Type B pancreatic cell (in vitro differentiated cells): ENCODE results near the gene MEIOSIN. TPM values are rescaled to one million over a fixed set of nuclear protein-coding genes. Genes with fewer than 3 reads are reported as not detected.
A peak's percentile ranks its signal among the peaks of the same experiment; 100 is the strongest.
"Not testable (repeated sequence)": the region's sequence is repeated elsewhere in the genome, so short reads cannot be mapped to it uniquely, and the experiment has no call there.

Source experiments
- DNase-seq: peaks from one replicate; pipeline ENCODE4 v3.0.0; 2021; ENCODE audit warnings: mixed read lengths; ENCODE audit not compliant: unreplicated experiment; ENCODE audit errors: extremely low spot score
- H3K27ac Mint-ChIP-seq: 2 replicates; pipeline ENCODE4 v1.8.0; 2021; ENCODE audit warnings: mild to moderate bottlenecking, mixed read lengths
- H3K27me3 Mint-ChIP-seq: 2 replicates; pipeline ENCODE4 v1.8.0; 2021; ENCODE audit warnings: mixed read lengths
- H3K36me3 Mint-ChIP-seq: 2 replicates; pipeline ENCODE4 v1.8.0; 2021; ENCODE audit warnings: mixed read lengths
- H3K4me1 Mint-ChIP-seq: one replicate; pipeline ENCODE4 v1.8.0; 2021; ENCODE audit warnings: mixed read lengths; ENCODE audit not compliant: unreplicated experiment
- H3K4me3 Mint-ChIP-seq: 2 replicates; pipeline ENCODE4 v1.8.0; 2021; ENCODE audit warnings: mild to moderate bottlenecking, mixed read lengths
- H3K9me3 Mint-ChIP-seq: 2 replicates; pipeline ENCODE4 v1.8.0; 2021; ENCODE audit warnings: mixed read lengths
- total RNA-seq: library from RNA; stranded (reverse); gene quantifications from 2 replicates; pipeline ENCODE4 v1.2.1, GENCODE V29; 2021; ENCODE audit warnings: low replicate concordance
- TF ChIP-seq, protein P1 (sequence below): fragments of 200-600 bp; sonication (generic); conservative IDR thresholded peaks from 2 replicates; pipeline ENCODE4 v1.5.0; 2021; ENCODE audit warnings: antibody characterized with exemption, mild to moderate bottlenecking

The MEIOSIN gene
- total RNA-seq, 1 donor from 2014 or later: not detected

DNA sequence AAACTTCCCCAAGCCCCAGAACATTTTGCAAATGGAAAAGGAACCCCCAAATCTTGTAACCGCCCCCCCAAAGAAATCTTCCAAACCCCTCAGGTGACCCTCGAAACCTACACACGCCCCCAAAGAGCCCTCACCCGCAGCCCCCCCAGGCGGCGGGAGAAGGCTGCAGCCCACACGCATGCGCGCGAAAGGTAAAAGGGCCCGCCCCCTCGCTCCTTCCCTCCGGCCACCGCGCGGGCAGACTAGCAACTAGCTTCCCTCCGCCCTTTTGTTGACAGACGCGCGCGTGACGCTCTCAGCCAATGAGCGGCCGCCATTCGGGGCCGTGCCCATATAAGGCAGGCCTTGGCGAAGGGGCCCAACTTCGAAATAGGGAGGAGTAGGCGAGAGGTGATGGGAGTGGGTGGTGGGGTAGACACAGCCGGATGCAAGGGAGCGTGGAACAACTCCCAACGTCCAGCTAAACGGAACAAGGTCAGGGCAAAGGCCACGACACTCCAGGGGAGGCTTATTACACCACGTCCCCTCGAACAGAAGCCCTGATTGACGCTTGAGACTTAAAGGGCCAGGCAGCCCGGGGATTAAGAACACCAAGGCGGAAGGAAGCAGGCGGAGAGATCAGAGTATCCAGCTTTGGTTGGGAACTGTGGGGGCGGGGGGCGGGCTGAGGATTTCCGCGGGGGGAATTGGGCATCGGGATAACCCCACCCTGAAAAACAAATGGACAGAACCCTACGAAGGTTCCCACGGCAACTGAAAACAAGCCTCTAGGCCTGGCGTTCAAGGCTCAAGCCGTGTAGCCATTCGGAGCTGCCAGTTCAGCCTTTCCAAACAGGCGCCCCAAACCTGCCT is 15.9 kb upstream of the MEIOSIN start:
- Mint-ChIP-seq H3K27me3 (no peaks in the 10 kb centered on the region), H3K4me1 (peaks cover 33% of the 10 kb centered on the region), H3K4me3 (peak overlapping the region; percentile 90), H3K36me3 (peaks cover 6% of the 10 kb centered on the region), H3K9me3 (no peaks in the 10 kb centered on the region), H3K27ac (peak overlapping the region; percentile 99)
- TF ChIP-seq, protein P1, sequence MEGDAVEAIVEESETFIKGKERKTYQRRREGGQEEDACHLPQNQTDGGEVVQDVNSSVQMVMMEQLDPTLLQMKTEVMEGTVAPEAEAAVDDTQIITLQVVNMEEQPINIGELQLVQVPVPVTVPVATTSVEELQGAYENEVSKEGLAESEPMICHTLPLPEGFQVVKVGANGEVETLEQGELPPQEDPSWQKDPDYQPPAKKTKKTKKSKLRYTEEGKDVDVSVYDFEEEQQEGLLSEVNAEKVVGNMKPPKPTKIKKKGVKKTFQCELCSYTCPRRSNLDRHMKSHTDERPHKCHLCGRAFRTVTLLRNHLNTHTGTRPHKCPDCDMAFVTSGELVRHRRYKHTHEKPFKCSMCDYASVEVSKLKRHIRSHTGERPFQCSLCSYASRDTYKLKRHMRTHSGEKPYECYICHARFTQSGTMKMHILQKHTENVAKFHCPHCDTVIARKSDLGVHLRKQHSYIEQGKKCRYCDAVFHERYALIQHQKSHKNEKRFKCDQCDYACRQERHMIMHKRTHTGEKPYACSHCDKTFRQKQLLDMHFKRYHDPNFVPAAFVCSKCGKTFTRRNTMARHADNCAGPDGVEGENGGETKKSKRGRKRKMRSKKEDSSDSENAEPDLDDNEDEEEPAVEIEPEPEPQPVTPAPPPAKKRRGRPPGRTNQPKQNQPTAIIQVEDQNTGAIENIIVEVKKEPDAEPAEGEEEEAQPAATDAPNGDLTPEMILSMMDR: peak; percentile 23
- peak; percentile 99 for DNase-seq

DNA sequence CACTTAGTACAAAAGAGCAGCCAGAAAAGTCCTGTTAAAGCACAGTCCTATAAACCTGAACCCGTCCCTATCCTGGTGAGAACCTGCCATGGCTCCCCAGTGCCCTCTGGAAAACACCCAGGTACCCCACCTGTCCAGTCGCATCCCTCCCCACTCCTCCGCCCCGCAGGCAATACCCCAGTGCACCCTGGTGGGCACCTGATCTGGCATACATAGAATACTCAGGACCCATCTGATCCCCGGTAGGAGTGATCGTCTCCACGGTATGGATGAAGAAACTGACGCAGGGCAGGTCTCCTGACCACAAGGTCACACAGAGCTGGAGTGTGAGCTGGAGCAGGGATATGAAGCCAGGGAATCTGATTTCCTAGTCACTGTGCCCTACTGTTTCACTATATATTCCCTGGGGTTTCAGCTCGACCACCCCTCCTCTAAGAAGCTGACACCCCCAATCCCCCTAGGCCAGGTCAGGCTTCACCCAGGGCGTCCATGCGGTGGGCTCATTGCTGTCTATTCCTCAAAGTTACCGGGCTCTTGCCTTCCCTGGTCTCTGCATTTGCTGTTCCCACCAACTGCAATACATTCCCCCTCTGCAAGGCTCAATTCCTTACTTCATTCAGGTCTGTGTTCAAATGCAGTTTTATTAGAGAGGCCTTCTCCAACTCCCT is 15.1 kb upstream of the MEIOSIN start:
- H3K4me1 Mint-ChIP-seq: peaks cover 33% of the 10 kb centered on the region

DNA sequence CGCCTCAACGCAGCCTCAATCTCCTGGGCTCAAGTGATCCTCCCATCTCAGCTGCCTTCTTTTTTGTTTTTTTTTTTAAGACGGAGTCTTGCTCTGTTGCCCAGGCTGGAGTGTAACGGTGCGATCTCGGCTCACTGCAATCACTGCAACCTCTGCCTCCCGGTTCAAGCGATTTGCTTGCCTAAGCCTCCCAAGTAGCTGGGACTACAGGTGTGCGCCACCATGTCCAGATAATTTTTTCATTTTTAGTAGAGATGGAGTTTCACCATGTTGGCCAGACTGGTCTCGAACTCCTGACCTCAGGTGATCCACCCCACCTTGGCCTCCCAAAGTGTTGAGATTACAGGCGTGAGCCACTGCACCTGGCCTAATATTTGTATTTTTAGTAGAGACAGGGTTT is 13.2 kb upstream of the MEIOSIN start:
- not testable (repeated sequence) for H3K9me3 Mint-ChIP-seq, H3K27me3 Mint-ChIP-seq, H3K36me3 Mint-ChIP-seq, DNase-seq, H3K4me3 Mint-ChIP-seq, H3K27ac Mint-ChIP-seq
- H3K4me1 Mint-ChIP-seq: peaks cover 28% of the 10 kb centered on the region

More for the DNA sequence above, 15.1 kb upstream of the MEIOSIN start:
- Mint-ChIP-seq H3K4me3 (peak overlapping the region; percentile 90), H3K27me3 (no peaks in the 10 kb centered on the region), H3K9me3 (no peaks in the 10 kb centered on the region), H3K36me3 (peaks cover 6% of the 10 kb centered on the region), H3K27ac (peak overlapping the region; percentile 99)
- DNase-seq: no peak
- TF ChIP-seq, protein P1: no peak

DNA sequence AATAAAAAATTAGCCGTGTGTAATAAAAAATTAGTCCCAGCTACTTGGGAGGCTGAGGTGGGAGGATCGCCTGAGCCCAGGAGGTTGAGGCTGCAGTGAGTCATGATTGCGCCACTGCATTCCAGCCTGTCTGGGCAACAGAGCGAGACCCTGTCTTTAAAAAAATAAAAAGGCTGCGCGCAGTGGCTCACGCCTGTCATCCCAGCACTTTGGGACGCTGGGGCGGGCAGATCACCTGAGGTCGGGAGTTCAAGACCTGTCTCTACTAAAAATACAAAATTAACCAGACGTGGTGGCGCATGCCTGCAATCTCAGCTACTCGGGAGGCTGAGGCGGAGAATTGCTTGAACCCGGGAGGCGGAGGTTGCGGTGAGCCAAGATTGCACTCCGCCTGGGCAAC is 4.6 kb upstream of the MEIOSIN start:
- not testable (repeated sequence) for DNase-seq, H3K27me3 Mint-ChIP-seq, H3K27ac Mint-ChIP-seq, H3K4me3 Mint-ChIP-seq, H3K36me3 Mint-ChIP-seq, H3K9me3 Mint-ChIP-seq
- H3K4me1 Mint-ChIP-seq: peaks cover 14% of the 10 kb centered on the region

DNA sequence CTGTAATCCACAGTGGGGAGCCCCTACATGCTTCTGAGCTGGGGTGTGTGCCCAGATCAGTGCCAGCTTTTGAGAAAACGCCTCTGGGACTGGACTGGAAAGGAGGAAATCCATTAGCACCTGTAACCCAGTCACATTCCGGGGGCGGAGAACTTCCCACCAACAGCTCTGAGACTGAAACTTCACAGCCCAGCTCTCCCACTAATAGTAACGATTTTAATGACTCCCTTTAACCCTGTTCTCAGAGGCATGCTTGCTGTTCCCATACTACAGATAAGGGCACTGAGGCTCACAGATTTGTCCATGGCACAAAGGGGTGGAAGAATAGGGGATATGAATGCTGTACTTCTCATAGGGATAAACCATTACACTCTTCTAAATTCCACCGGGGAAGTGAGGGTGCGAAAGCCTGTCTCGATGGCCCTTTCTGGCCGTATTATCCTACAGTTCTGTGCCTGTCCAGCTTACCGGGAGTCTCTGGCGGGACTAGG is 3.4 kb upstream of the MEIOSIN start:
- Mint-ChIP-seq H3K27me3 (no peaks in the 10 kb centered on the region), H3K36me3 (no peaks in the 10 kb centered on the region), H3K27ac (peak overlapping the region; percentile 94), H3K9me3 (no peaks in the 10 kb centered on the region), H3K4me1 (peaks cover 17% of the 10 kb centered on the region), H3K4me3 (peak overlapping the region; percentile 99)
- DNase-seq: no peak
- TF ChIP-seq, protein P1: no peak

DNA sequence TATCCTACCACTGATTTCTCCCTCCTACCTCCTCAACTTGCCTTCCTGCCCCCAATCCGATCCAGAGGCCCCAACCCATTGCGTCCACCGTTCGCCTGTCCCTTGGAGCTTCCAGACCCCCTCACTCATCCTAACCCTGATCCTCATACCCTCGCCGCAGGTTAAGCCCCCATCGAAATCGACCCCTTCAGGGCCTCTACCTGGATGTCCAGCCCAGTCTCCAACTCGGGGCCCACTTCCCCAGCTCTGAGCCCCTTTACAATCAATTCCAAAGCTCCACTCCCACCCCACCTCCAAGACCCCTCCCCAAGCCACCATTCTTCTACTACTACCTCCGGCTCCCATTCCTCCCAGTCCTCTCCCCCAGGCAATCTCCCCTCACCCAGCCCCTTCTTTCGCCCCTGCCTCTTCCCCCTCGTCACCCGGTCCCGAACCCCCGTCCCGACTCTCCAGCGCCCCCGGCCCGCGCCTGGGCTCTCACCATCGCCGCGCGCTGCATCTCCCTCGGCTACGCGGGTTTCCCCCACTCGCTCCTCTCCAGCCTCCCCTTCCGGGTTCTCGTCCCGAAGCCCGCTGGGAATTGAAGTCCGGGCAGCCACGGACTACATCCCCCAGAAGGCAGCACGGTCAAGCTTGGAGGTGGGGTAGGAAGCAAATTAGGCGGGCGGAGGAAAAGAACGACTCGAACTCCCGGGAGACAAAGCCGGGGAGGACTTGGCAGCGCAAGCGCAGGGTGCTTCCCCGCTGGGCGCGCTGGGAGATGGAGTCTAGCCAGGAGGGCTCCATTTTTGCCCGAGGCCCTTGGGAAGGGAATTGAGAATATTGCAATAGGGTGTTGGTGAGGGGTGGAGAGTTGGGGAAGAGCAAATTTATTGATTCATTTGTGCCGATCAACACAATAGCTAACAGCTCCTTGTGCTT is 2.6 kb upstream of the MEIOSIN start, which contains the start of gene FBXO46:
Gene FBXO46 (minus strand): TSS at position 529 of the 921 bp plus-strand sequence. CDS start 17,401 bp downstream, outside the sequence.
- DNase-seq: peak; percentile 95
- no peaks in the 10 kb centered on the region for H3K36me3 Mint-ChIP-seq
- no peaks in the 10 kb centered on the region for H3K9me3 Mint-ChIP-seq
- H3K27ac Mint-ChIP-seq: peak within 1 kb of the TSS; percentile 94
- peak within 1 kb of the TSS; percentile 99 for H3K4me3 Mint-ChIP-seq
- TF ChIP-seq, protein P1: peak; percentile 24
- H3K4me1 Mint-ChIP-seq: peaks cover 17% of the 10 kb centered on the region
- H3K27me3 Mint-ChIP-seq: no peaks in the 10 kb centered on the region
